Right lobe of liver (tissue), 6 donors: ENCODE results near the gene RBM15B. TPM values are rescaled to one million over a fixed set of nuclear protein-coding genes. Genes with fewer than 3 reads are reported as not detected.

Experiments
- ATAC-seq, 4 donors: fragments of 200-7000 bp; cut with Tn5 transposase; one replicate each; pipeline ENCODE4 v1.9.1; 2020; ENCODE audit warnings: mild to moderate bottlenecking in 4 of 4, moderate library complexity in 4 of 4
- DNase-seq, 3 donors: peaks; one replicate each; pipeline ENCODE4 v3.0.0-alpha.2; 2020
- H3K27ac ChIP-seq, 3 donors: fragments of 200-600 bp; one replicate each; pipeline ENCODE4 v1.8.0; 2022
- H3K27me3 ChIP-seq, 2 donors: fragments of 200-600 bp; one replicate each; pipeline ENCODE4 v1.8.0; 2022
- H3K36me3 ChIP-seq, 4 donors: fragments of 200-600 bp; sonication (generic) in 1 of 4; one replicate each; pipeline versions ENCODE4 v1.5.1 to v1.8.0; 2017 to 2022; ENCODE audit warnings: control low read depth in 1 of 4
- H3K4me1 ChIP-seq, 4 donors: fragments of 200-600 bp; sonication (generic) in 1 of 4; one replicate each; pipeline versions ENCODE4 v1.5.1 to v1.8.0; 2017 to 2022; ENCODE audit warnings: control low read depth in 1 of 4
- H3K4me3 ChIP-seq, 3 donors: fragments of 200-600 bp; one replicate each; pipeline ENCODE4 v1.8.0; 2022
- H3K9me3 ChIP-seq, 4 donors: fragments of 200-600 bp; sonication (generic) in 1 of 4; one replicate each; pipeline versions ENCODE4 v1.5.1 to v1.8.0; 2017 to 2022; ENCODE audit warnings: control low read depth in 1 of 4
- CTCF ChIP-seq, 4 donors: fragments of 200-600 bp in 3 of 4; fragments of 450-650 bp in 1 of 4; IDR thresholded peaks; one replicate each; pipeline versions ENCODE4 v1.5.1 to v1.8.0; 2016 to 2022; ENCODE audit warnings: antibody characterized with exemption in 4 of 4, mild to moderate bottlenecking in 2 of 4
- POLR2A ChIP-seq: fragments of 450-650 bp; IDR thresholded peaks from one replicate; pipeline ENCODE4 v1.6.1; 2017; ENCODE audit warnings: antibody characterized with exemption, mild to moderate bottlenecking
- WGBS: methylation state at CpG from one replicate; pipeline ENCODE4 v1.1.6; 2018; ENCODE audit warnings: low coverage, low lambda C conversion rate; ENCODE audit not compliant: insufficient coverage; ENCODE audit errors: missing lambda C conversion rate; 5-methylcytosine and 5-hydroxymethylcytosine counted together
- intact Hi-C, 2 donors: fragments of 100-400 bp; cut with DNase I; formaldehyde crosslinking; loops; one replicate each; pipeline versions ENCODE4 v1.11.2 to v1.14.1; 2022
- total RNA-seq, 6 experiments: library from RNA; depleted of rRNA in 2 of 6; stranded (reverse); fragments of >200 nt in 2 of 6; fragmentation: NEBNext Ultra II Directional in 3 of 6; extraction: Animal tissue kit (Norgen Biotek cat#: 25700) in 3 of 6; gene quantifications; one replicate each; pipeline versions ENCODE4 v1.1.0 to v1.2.4, GENCODE V29; 2016 to 2023
- donor health status: DM: no; HTN: yes; CAD: no.
- donor health status: DM: no; HTN: no; CAD: no.
- donor health status: DM: no; HTN: no; CAD: no.
- donor health status: DM: no; HTN: yes; CAD: no.
- donor health status: DM: no; HTN: yes; CAD: no.

Gene RBM15B
- total RNA-seq, 6 experiments from 2014 or later, result 7.1 to 14.1 (median 9.4) TPM

- no peak for ATAC-seq
These were observed 8.0 kb upstream of the RBM15B start for GRCh38 chr3:51382947-51383578.

GRCh38 chr3:51384055-51384725 is 6.9 kb upstream of the RBM15B start:
- Histone ChIP-seq H3K4me1 (peaks cover 0 to 37% (median 11%) of the 10 kb centered on the region in 4 donors), H3K27ac (peak overlapping the region; percentile 82 to 94 (median 93)), H3K27me3 (no peaks in the 10 kb centered on the region), H3K9me3 (no peaks in the 10 kb centered on the region), H3K36me3 (peaks cover 0 to 18% (median 9%) of the 10 kb centered on the region in 4 donors), H3K4me3 (peak overlapping the region; percentile 91 to 94 (median 94))
- peak in 2 of 3 donors; percentile 59 to 68 for DNase-seq
- intact Hi-C loops, result no loop called here
- 0% methylated on average over 11 of the region's 29 CpGs for WGBS
- peak; percentile 26 to 41 (median 30) for ATAC-seq
- TF ChIP-seq CTCF (IDR thresholded peaks at IDR 0.05) (no peak), POLR2A (no peak)

More at GRCh38 chr3:51382947-51383578, 8.0 kb upstream of the RBM15B start:
- no peak overlapping the region for H3K27ac ChIP-seq
- peaks cover 0 to 31% (median 11%) of the 10 kb centered on the region in 4 donors for H3K4me1 ChIP-seq
- DNase-seq, result peak in 1 of 3 donors; percentile 28
- no peaks in the 10 kb centered on the region for H3K27me3 ChIP-seq
- TF ChIP-seq CTCF (IDR thresholded peaks at IDR 0.05) (no peak), POLR2A (no peak)
- intact Hi-C loops, result no loop called here
- H3K9me3 ChIP-seq, result no peaks in the 10 kb centered on the region
- H3K36me3 ChIP-seq, result peaks cover 0 to 7% (median under 1%) of the 10 kb centered on the region in 4 donors
- 91% methylated on average over 3 of the region's 3 CpGs for WGBS
- peak overlapping the region in 1 of 3 donors; percentile 94 for H3K4me3 ChIP-seq

- intact Hi-C loops, result no loop called here
- peak; percentile 91 to 97 (median 96) for ATAC-seq
These were observed 6.2 kb upstream of the RBM15B start, which contains the start of gene MANF for GRCh38 chr3:51384726-51385473. Gene MANF (plus strand): TSS chr3:51385291. CDS start chr3:51385343, 52 bp downstream.

More at GRCh38 chr3:51384726-51385473, 6.2 kb upstream of the RBM15B start, which contains the start of gene MANF:
- Histone ChIP-seq H3K36me3 (peaks cover 0 to 19% (median 11%) of the 10 kb centered on the region in 4 donors), H3K27ac (peak within 1 kb of the TSS; percentile 82 to 94 (median 93)), H3K9me3 (no peaks in the 10 kb centered on the region), H3K4me3 (peak within 1 kb of the TSS; percentile 91 to 94 (median 94)), H3K4me1 (peaks cover 0 to 44% (median 15%) of the 10 kb centered on the region in 4 donors), H3K27me3 (no peaks in the 10 kb centered on the region)
- 0% methylated on average over 13 of the region's 65 CpGs for WGBS
- peak; percentile 99 for DNase-seq
- TF ChIP-seq POLR2A, result peak; percentile 88
- TF ChIP-seq CTCF (IDR thresholded peaks at IDR 0.05), result peak in 1 of 4 donors; percentile 30
